Urothelium cell line (cell line): ENCODE results near the gene PSME4.
"Not testable (repeated sequence)": the region's sequence is repeated elsewhere in the genome, so short reads cannot be mapped to it uniquely, and the experiment has no call there.

Experiments
- DNase-seq: peaks from one replicate; pipeline ENCODE4 v3.0.0; 2011; ENCODE audit warnings: low spot score, mixed read lengths
- FAIRE-seq: peaks from 2 replicates; lab custom pipeline; 2011; peaks lifted over from hg19 to GRCh38; lab: Jason Lieb, UNC

Gene PSME4

DNA sequence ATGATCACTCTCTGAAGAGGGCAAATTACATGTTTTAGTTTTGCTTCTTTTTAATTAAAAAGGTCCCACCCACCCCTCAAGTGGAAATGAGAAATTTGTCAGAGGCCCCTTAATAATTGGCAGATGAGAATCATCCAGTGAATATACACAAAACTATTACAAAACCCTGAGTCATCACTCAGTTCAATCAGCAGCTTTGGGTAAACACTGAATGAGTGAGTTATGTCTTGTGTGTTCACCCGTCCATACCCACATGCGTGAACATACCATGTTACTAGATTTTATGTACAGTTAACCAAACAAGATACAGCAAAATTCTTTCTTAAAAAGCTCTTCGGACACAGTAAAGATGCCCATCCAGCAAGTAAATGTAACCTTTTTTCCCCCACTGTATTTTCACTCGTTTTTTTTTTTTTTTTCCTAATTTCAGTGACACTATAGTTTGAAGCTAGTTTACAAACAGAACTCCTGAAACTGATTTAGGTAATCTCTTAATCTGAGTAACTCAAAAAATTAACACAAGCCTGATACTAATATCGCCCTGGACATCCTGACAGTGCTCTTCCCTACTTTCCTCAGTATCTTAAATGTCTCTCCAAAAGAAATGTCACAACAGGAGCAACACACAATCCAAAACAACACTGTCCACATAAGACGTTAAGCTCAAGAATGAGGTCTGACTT, 1.4 kb downstream of the PSME4 start:
- FAIRE-seq (no peak), DNase-seq (peak; percentile 50)

DNA sequence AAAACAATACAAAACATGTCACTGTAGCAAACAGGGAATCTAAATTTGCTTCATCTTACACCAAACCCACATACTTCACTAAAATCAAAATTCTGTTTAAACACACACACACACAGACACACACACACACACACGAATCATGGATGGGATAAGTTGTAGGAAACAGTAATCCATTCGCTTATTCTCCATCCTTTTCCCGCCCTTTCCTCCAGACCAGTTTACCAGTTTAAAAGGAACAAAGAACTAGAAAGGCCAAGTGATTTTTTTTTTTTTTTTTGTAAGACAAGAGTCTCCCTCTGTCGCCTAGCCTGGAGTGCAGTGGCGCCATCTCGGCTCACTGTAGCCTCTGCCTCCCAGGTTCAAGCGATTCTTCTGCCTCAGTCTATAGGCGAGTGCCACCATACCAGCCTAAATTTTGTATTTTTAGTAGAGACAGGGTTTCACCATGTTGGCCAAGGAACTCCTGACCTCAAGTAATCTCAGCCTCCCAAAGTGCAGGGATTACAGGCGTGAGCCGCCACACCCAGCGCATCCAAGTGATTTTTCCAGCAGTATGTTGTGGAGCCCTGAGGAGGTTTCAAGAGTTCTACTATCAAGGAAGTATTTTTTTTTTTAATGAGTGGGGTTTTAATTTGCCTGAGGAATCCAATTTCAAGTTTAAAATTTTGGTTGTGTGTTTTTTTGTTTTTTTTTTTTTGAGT, 5.7 kb downstream of the PSME4 start:
- DNase-seq (no peak), FAIRE-seq (no peak)

GRCh38 chr2:53964257-53964952, 6.4 kb downstream of the PSME4 start:
- FAIRE-seq: no peak
- no peak for DNase-seq

DNA sequence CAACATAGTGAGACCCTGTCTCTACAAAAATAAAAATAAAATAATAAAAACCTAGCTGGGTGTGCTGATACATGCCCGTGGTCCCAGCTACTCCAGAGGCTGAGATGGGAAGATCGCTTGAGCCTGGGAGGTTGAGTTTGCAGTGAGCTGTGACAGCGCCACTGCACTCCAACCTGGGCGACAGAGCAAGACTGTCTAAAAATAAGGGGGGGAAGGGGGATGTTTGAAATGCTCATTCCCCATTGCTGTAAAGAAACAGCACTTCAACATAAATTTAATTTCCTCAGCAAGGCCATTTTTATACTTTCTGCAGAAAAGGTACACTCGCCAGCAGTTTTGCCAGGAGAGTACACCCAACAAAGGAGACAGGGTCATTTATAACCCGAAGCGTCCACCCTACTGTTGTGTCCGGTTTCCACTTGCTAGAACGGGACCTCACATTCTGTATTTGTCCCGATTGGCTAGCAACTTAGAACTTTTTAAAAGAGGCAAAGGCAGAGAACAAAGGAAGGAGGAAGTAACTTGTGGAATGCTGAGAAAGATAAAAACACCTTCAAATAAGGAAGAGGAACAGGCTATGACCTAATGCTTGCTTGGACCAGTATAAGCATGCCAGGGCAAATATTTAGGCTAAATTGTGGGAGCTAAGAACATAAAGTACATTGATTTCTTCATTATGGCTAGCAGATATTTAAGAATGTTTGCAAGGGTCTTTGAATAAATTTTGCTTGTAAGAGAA, 9.1 kb downstream of the PSME4 start:
- FAIRE-seq, DNase-seq: not testable (repeated sequence)

GRCh38 chr2:53960476-53960875, 10.3 kb downstream of the PSME4 start:
- no peak for DNase-seq
- no peak for FAIRE-seq

DNA sequence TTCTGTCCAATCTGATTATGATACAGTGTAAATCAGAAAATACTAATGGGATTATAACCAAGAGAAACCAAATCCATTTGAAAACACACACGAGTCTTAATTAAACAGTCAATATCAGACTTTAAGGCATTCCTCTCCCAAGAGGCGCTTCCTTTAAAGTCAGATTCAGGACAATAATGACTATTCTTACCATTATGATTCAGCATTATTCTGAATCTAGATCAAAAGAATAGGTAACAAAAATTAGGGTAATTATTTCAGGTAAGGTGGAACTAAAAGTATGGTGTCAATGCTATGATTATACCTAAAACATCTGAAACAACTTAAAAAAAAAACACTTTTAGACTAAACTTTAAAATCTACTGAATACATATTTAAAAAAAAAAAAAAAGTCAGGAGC, 12.3 kb downstream of the PSME4 start:
- DNase-seq (no peak), FAIRE-seq (no peak)

- DNase-seq: no peak
Observed at GRCh38 chr2:53952519-53952918, 18.3 kb downstream of the PSME4 start.

GRCh38 chr2:53949457-53949856, 21.3 kb downstream of the PSME4 start:
- FAIRE-seq (no peak), DNase-seq (no peak)

More at GRCh38 chr2:53952519-53952918, 18.3 kb downstream of the PSME4 start:
- FAIRE-seq: no peak

- no peak for DNase-seq
- FAIRE-seq: no peak
Observed at GRCh38 chr2:53945538-53945937, 25.3 kb downstream of the PSME4 start.

- DNase-seq: no peak
- no peak for FAIRE-seq
Observed at GRCh38 chr2:53944542-53944941, 26.3 kb downstream of the PSME4 start.

GRCh38 chr2:53942280-53942679, 28.5 kb downstream of the PSME4 start:
- DNase-seq: no peak
- FAIRE-seq: no peak

DNA sequence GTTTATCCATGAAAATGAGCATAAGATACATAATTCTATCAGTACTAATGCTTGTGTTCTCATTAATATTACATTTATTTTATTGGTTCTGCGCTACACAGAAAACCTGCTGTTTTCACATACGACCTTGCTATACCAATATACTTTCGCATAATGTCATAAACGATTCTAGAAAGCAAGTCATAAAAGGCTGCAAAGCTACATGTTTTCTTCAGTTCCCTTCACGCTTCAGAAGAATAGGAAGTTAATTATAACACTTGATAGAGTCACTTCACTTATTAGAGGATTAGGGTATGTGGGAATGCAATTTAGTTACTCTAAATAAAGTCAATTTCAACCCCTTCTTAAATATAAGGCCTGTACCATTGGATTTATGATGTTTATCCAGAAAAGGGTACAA, 29.0 kb downstream of the PSME4 start:
- DNase-seq: no peak
- FAIRE-seq: no peak

- FAIRE-seq (no peak), DNase-seq (no peak)
Observed at GRCh38 chr2:53939656-53940055, 31.1 kb downstream of the PSME4 start.

- FAIRE-seq (no peak), DNase-seq (no peak)
Observed at GRCh38 chr2:53938904-53939303, 31.9 kb downstream of the PSME4 start.

DNA sequence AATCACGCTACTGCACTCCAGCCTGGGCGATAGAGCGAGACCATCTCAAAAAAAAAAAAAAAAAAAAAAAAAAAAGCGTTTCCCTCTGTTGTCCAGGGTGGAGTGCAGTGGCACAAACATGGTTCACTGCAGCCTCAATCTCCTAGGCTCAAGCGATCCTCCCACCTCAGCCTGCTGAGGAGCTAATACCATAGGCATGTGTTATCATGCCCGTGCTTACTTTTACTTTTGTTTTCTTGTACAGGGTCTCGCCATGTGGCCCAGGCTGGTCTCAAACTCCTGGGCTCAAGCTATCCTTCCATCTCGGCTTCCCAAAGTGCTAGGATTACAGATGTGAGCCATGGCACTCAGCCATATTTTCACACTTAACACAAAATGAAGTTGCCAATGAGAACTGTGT, 37.5 kb downstream of the PSME4 start:
- no peak for DNase-seq
- no peak for FAIRE-seq

GRCh38 chr2:53926321-53926720, 44.5 kb downstream of the PSME4 start:
- FAIRE-seq, DNase-seq: not testable (repeated sequence)

DNA sequence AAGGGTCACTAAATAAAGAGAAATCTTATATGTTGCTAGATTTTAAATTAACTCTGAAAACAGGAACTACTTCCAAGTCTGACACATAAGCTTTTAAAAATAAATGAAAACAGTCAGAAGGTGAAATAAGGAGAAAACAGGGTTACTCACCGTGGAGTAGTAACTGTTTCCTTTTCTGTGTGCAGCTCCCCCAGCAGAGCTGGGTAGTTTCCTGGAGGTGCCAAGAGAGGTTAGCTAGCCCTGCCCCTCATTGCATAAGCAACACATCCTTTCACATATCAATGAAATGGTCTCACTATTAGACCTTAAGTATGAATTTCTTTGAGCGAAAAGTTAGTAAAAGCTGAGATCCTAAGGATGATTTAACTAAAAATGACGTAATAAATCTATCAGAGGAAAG, 57.1 kb downstream of the PSME4 start:
- FAIRE-seq (no peak), DNase-seq (peak; percentile 4)

DNA sequence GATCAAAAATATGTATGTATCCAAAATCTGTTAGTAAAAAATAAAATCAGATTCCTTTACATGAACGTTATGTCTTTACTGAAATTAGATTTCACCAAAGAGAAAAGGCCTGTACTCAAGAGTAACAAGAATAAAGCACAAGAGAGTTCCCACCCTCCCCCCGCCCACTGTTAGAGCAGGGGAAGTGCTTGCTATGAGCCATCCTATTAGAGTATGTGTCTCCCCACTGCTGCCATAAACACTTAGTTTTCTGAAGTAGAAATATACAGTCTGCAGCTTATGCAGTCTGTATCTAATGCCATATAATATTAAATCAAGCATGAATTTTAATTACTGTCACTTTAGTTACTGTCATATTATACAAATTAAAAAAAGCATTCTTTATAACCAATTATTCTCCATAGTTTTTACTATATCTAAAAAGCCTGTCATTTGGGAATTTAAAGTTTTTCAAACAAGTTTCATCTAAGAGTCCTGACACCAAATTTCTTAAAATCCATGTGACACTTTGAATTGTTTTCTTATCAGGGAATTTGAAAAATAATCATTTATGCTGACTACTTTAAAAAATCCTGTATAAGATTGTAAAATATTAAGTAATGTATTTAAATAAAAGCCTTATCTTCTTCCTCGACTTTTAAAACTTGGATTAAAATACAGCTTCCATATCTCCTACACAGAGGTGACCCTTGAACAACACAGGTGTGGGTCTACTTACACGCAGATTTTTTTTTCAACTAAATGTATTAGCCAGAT, 59.2 kb downstream of the PSME4 start:
- DNase-seq (no peak), FAIRE-seq (no peak)

GRCh38 chr2:53907582-53907981, 63.2 kb downstream of the PSME4 start:
- FAIRE-seq (no peak), DNase-seq (no peak)

- DNase-seq (no peak), FAIRE-seq (no peak)
Observed at GRCh38 chr2:53905396-53905795, 65.4 kb downstream of the PSME4 start.

DNA sequence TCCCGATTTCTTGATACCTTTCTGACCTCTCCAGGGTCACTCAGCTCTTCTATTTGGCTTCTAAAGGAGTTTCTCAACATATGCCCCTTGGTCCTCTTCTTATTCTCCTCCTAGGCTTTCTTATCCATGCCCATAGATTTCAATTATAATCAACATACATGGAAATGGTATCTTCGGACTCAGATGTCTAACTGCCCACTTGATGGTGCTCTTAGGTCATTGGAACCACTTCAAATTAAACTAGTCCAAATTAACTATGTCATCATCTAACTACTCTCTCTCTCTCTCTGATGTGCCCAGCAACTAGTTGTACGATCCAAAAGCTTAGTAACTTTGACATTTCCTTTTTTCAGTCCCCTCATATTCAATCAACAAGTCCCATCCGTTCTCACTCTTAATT, 67.8 kb downstream of the PSME4 start:
- FAIRE-seq (no peak), DNase-seq (no peak)
